ENCODE data around the gene UBL4A.
"Not testable (repeated sequence)": the region's sequence is repeated elsewhere in the genome, so short reads cannot be mapped to it uniquely, and the experiment has no call there.

UBL4A gene

DNA sequence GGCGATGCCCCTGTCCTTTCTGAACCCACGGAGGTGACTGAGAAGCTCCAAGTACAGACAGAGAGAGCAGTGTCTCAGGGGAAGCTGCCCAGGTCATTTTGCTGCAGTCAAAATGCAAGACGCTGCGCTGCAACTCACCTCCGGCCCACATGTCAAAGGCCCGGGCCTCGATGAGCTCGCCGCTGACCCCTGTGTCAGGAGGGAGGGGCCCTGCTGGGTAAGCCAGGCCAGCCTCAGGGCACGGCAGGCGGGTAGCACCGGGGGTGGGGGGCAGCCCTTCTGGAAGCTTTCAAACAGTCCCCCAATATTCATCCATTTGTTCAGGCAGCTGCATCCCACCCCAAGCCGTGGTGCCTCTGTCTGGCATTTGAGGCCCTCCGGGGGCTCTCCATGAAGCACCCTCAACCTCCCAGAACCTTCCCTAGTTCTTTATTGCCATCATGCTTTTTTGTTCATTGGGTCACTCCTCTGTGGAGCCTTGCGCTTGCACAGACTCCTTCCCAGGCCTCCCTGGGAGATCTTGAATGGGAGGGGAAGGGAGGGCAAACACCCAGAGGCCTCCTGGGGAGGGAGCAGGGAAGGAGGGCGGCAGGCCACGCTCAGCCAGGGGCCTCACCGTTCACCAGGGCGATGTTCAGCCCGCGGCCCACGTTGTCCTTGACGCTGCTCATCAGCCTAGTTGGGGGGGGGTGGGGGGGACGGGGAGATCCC lies 21.4 kb upstream of the UBL4A start:
- DNase-seq = no peak

DNA sequence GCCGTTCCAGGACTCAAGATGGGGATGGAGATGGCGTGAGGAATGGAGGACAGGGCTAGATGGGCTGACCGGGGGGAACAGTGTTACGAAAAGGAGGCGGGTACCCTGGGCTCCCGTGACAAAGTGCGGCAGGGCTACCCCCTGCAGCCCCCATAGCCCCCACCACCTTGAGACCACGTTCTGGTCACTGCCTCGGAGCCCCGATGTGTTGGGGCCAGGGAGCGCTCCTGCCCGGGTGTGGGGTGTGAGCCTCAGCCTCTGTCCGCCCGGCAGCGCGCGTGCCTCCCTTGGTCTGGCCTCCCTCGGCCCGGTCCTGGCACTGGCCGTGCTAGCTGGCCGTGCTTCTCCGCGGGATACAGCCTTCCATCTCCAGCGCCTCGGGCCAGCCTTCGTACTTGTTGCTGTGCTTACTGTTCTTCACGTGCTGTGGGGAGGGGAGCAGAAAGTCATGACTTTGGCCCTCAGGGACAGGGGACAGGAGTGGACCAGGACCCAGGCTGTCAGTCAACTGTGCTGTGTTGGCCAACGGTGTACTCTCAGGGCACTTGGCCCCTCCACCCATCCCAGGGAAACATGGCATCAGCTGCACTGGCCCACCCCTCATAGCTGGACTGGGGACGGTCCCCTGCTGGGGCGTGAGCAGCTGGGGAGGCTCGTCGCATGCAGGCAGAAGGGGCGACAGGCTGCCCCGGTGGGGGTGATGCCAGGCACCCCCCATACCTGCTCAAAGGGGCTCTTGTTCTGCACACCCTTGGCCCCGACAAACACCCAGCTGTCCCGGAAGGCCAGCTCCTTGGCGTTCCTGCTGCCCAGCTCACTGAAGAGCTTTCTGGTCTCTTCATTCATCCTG lies 20.3 kb upstream of the UBL4A start:
- DNase-seq = no peak

DNA sequence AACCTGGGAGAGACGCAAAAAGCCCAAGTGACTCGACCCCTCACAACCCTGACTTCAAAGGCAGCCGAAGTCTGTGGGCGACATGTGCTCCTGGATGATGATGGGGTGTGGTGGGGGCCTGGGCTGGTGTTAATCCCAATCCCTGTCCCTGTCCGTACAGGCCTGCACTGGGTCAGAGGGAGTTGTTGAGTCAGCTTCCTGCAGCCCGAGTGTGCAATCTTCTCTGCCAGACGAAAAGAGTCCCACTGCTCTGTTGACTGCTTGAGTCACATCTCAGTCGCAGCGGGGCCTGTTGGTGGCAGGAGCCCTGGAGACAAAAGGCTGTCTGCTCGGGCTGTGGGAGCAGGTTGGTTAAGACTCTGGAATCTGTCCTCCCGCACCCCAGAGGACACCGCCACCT lies 19.3 kb upstream of the UBL4A start:
- DNase-seq = no peak

DNA sequence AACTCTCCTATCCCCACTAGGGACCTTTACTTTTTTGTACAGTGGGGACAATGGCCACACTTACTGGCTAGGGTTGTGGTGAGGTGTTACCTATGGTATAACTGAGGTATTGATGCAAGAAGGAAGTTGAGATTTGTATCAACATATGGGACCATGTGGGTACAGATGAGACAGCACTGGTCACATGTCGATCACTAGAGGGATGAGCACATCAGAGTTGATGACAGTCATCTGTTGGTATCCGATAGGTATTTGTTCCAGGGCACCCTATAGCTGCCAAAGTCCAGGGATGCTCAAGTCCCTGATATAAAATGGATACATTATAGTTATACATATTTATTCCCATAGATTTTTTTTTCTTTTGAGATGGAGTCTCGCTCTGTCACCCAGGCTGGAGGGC lies 16.6 kb upstream of the UBL4A start:
- no peak for DNase-seq

DNA sequence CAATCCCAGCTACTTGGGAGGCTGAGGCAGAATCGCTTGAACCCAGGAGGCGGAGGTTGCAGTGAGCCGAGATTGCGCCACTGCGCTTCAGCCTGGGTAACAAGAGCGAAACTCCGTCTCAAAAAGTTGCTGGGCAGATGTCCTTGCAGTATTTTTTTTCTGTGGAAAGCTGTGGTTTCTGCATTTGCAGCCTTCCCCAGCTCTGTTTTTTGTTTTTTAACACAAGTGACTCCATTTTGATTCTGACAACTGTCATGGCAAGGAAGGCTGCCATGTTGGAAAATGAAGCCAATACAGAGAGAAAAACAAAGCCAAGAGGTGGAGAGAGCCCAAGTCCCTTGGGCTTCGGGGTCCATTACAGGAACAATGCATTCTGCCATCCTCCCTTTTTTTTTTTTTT lies 15.7 kb upstream of the UBL4A start:
- DNase-seq = no peak

DNA sequence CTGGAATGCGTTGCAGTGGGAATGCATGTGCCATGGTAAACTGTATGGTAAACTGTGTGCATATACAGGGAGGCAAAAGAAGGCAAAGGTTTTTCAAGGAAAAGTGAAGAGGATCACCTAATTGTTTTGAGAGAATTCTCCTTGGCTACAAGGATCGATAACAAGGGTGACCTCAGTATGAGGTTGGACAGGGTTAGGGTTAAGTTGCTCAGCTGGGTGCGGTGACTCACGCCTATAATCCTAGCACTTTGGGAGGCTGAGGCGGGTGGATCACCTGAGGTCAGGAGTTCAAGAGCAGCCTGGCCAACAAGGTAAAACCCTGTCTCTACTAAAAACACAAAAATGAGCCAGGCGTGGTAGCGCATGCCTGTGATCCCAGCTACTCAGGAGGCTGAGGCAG lies 15.0 kb upstream of the UBL4A start:
- DNase-seq = not testable (repeated sequence)

DNA sequence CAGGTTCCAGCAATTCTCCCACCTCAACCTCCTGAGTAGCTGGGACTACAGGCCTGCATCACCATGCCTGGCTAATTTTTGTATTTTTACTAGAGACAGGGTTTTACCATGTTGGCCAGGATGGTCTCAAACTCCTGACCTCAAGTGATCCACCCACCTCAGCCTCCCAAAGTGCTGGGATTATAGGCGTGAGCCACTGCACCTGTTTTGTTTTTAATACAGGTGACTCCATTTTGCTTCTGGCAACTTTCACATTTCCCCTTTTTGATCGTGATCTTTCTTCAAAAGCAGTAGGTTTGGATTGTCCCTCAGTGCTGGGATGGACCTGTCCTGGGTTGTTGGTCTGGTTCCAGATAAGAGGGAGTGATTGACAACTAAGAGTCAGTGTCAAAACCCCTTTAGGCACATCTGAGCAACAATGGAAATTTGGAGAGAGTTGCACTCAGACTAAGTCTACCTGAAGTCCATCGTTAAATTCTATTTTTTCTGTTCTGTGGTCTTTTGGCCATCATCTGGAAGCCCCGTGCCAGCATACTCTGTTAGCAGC lies 10.2 kb upstream of the UBL4A start:
- not testable (repeated sequence) for DNase-seq

DNA sequence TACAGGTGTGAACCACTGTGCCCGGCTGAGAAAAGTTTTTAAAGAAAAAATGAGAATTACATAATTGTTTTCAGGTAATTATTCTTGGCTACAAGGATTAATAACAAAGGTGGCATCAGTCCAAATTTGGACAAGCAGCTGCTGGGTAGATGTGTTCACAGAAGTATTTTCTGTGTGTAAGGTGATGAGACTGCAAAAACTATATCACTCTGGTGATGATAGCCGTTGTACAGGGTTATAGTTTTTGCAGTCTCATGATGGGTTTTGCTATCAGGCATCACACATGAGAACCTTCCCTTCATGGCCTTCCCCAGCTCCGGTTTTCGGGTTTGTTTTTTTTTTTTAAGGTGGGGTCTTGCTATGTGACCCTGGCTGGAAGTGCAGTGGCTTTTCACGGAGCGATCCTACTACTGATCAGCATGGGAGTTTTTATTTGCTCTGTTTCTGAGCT lies 9.1 kb upstream of the UBL4A start:
- no peak for DNase-seq

DNA sequence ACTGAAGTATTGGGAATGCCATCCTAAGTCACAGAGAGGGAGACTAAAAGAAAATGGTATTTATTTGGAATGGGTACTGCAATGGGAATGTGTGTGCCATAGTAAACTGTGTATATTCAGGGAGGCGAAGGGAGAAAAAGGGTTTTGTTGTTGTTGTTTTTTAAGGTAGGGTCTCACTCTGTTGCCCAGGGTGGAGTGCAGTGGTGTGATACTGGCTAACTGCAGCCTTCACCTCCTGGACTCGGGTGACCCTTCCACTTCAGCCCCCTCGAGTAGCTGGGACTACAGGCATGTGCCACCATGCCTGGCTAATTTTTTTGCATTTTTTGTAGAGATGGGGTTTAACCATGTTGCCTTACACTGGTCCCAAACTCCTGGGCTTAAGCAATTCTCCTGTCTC lies 8.3 kb upstream of the UBL4A start:
- no peak for DNase-seq

DNA sequence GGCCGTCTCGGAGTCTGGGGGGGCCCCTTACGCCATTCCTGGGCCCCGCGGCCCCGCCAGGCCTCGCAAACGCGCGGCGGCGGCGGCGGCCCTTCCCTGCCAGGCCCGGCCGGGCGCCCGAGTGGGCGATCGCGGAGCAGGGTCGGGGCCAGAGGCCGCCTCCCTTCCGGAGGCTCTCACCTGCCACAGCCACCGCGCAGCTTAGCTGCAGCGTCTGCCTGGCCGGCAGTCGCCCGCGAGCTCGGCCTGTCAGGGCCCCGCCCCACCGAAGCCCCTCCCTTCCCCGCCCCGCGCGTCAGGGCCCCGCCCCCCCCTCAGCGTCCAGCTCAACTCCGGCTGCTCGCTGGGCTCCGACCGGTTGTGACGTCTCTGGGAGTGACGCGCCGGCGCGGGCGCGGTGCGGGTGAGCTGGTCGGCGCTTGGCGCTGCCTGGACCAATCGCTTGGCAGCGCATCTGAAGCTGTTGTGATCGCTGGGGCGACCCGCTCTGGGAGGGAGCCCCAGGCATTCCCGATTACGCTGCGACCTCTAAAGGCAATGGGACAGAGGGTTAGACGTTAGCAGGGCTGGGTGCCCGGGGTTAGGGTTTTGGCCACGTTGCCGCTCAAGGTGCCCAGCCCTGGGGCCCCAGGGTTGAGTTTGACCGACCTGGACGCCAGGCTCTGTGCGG lies 4.1 kb upstream of the UBL4A start, which contains the start of gene SLC10A3:
SLC10A3 (minus strand) TSS at position 216 of the 670 bp plus-strand sequence. CDS start 1,689 bp downstream, outside the sequence.
- DNase-seq = peak; percentile 81

DNA sequence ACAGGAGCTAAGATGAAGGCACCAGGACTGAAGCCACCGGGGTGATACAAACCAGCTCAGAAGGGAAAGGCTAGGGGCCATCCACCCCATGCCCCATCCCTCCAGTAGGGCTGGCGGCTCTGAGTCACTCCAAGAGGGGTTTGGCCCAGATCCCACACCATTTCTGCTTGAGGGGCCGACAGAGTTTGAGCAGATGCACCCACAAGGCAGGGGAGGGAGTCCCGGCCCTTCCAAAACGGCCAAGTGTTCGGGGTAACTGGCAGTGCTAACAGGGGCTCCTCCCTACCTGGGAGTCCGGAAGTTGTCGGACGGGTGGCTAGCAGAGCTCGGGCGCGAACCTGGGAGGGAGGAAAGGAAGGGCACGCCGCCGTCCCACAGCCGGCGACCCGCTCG lies 3.6 kb upstream of the UBL4A start:
- DNase-seq = no peak

DNA sequence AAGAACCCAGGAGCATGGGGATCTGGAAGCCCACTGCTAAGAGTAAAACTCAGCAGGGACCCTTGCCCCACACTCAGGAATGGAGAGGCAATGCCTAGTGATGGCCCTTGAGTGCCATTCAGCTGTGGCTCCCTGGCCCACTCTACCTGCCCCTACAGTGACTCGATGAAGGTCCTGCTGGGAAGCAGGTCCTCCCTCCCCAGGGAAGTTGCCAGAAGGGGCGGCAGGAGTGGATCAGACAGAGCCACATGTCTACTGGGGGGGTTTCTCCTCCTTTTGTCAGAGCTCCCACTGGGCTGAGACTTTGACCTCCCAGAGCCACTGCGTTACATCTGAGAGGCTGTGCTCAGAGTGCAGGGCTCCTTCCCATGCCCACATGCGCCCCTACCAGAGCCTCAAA lies 2.8 kb upstream of the UBL4A start:
- DNase-seq = no peak

DNA sequence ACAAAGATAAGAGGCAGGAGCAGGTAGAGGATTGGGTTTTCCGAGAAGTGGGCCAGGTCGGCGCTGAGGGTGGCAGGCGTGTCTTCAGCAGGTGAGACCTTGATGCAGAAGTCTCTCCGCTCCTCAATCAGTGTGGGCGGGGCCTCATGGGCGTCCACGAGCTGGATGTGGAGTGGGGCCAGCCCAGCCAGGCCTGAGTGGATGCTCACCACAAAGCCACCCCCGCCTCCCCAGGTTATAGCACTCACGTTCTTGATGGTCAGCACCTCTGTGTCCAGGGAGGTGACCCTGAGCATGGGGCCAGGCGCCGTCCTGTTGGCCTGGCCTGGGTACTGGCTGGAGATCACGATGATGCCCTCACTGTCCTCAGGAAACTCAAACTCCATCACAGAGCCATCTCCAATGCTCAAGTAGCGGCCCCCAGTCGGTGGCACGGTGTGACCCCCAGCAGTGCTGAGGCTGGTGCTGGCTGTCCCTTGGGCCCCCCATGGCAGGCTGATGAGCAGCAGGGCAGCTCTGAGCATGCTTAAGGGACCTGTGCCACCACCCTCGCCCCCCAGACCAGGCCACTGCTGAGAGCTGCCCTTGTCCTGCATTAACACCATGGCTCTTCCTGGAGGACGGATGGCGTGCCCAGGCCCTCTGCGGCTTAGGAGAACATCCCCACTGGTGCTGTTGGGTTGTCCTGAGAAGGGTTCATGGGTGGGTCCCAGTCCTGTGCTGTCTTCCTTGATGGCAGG lies 2.1 kb upstream of the UBL4A start:
- DNase-seq = no peak

DNA sequence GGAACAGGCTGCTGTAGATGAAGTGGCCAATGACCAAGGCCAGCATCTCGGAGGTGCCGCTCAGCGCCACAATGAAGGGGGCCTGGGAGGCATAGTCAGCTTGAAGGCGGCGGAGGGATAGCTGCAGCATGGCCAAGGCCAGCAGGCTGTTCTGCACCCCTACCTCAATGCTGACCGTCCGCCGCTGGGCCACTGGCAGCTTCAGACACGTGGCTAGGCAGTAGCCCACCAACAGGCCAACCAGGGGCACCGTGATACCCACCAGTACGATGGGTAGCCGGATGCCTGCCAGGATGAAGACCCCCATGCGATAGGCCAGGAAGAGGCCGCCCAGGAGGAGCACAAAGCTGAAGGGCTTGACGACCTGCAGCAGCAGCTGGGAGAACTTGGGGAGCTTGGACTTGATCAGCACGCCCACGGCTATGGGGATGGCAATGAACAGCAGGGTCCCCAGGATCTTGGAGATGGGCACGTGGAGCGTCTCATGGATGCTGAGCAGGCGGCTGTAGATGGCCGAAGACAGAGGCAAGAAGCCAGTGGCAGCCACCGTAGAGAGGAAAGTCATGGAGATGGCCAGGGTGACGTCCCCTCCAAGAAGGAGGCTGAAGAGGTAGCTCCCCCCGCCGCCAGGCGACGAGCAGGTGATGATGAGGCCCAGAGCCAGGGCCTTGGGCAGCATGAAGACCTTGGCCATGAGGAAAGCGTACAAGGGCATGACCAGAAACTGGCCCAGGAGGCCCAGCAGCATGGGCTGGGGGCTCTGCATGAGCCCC lies 1.3 kb upstream of the UBL4A start:
- no peak for DNase-seq

DNA sequence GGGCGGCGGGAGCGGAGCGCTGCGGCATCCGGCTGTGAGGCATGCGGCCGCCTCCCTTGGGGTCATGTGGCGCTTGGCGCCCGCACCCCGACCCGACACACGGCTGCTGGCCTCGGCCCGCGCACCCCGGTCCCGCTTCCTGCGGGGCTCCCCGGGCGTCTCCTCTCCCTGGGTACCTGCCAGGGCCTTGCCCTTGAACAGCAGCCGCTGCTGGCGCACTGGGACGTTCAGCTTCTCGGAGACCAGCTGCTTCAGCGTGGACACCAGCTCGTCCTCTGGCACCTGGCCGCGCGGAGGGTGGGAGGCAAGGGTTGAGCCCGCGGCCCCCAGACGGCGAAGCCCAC lies 391 bp downstream of the UBL4A start:
- DNase-seq = no peak

DNA sequence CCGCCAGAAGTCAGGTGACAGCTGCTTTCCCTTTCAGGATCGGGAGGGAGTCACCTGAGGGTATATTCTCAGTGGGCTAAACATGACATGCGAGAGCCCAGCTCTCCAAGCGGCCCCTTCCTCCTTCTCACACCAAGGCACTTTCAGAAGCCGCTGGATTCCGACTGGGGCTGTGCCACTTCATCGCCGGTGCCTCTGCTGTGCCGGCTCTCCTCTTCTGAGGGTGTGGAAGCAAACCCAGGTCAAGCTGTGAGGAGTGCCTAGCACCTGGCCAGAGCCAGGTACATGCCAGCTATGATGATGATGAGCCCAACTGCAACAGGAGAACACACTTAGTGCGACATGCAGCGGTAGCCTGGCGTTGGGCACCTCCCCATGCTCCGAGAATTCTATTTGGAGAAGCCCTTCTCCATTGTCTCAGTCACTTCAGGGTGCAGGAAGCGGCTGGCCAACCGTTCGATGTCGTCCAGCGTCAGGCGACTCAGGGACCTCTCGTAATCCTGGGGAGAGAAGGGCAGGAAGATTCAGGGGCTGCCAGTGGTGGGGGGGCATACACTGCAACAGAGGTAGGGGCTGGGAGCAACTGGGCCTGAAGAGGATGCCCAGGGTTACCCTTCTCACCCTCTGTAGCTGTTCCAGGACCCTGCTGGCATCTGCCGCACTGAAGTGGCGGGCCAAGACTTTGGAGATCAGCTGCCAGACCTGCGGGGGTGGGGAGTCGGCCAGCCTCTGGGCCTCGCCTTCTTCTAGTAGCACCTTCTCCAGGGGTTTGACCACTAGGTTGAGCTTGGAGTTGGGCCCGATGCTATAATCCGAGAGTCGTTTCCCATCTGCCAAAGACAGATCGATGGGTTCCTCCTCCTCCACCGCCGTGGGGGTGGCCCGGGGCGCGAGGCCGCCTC lies 1.0 kb downstream of the UBL4A start:
- DNase-seq = no peak

DNA sequence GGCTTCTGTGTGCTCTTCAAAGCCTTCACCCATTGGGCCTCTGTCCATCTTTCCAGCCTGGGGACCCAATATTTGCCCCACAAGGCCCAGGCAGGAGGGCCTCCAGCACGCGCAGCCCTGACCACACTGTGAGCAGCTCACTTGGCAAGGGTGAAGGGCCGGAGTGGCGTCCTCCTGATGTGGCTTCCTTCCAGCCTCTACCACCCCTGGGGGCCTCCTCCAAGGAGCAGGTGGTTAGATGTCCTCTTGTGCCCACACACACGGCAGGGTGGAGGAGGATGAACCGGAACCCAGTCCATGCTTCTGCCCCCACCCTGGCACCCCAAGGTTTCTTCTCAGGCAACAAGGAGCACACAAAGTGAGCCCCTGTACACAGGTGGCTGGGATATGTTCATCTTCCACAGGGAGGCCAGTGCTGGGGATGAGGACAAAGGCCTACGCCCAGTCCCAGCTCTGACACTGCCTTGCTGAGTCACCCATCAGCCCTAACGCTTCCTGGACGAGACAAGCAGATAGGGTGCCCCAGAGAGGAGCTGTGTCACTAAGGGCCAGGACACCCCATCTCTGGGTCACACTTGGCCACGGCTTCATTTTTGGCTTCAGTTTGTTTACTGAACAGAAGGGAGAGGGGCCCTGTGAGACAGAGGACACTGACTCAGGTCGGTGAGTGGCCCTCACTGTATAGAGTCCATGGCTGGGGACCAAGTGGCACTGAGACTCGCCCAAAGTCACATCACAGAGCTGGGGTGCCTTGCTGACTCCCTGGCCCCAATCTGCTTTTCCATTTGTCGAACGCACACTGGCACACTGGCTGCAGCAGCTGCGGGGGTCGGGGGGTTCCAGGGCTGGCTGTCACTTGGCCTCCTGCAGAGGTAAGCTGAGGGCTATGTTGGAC lies 1.9 kb downstream of the UBL4A start:
- no peak for DNase-seq

DNA sequence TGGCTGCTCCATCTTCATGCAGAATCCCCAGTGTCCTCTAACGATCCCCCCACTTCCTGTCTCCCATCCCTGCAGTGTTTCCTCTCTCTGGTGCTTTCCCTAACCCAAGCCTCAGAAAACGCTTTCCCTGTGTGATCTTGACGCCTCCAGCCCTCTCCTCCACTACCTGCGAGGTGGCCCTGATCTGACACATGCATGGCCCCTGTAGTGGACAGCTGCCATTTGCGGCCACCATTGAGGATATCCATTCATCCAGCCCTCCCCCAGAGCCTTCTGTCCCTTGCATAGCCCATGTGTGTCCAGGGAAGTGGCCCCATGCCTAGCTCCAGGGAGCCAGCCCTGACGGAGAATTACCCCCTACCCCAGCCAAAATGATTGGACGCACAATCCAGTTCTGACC lies 3.1 kb downstream of the UBL4A start:
- no peak for DNase-seq

DNA sequence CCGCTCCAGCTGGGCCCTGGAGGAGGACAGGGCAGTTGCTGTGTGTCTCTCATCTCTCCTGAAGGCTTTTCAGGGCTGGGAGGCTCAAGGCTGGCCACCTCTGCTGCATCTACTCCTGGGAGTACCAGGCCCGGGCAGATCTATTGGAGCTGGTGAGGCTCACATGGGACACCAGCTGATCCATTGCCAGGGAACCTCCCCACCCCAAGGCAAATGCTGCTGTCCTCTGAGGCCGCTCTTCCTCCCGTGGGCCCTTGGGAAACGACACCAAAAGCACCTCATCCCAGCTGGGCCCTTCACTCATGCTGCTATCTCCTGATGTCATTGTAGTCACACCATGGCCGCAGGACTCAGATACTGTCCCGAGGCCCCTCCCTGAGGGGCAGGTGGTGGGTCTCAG lies 3.6 kb downstream of the UBL4A start:
- no peak for DNase-seq
